B cell (primary cell): Measurements from ENCODE around the gene RETREG2.

Experiments used
- EZH2 ChIP-seq: IDR thresholded peaks from 2 replicates; pipeline ENCODE4 v1.6.1; 2012; ENCODE audit warnings: borderline replicate concordance, low read depth, mild to moderate bottlenecking, moderate library complexity, low read length; ENCODE audit not compliant: insufficient read depth, poor library complexity, severe bottlenecking
- TF ChIP-seq, protein P1 (sequence below): fragments of 200-600 bp; IDR thresholded peaks from one replicate; pipeline ENCODE4 v1.8.0; 2022; ENCODE audit warnings: antibody characterized with exemption, mild to moderate bottlenecking

DNA sequence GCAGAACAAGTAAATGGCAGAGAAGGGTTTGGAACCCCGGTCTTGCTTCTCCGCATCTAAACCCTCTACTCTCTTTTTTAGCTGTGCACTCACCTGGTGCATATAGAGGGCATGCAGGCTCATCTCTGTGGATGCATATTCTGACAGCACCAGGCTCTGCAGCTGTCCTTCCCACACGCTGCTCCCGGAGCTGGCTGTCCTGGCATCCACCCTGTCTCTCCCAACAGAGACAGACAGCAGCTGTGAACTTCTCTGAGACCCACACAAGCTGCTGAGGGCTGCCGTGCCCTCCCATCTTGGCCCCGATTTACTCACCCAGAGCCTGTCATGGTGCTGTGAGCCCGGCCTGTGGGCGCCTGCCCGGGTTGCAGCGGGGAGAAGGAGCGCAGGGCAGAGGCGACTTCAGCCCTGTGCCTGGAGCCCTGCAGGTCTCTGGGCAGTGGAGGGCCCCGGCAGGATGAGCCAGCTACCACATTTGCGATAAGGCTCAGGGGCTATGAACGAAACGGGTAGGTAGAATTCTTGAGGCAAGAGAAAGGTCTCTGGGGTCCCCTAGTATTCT, 44.0 kb downstream of the RETREG2 start:
- TF ChIP-seq, protein P1, sequence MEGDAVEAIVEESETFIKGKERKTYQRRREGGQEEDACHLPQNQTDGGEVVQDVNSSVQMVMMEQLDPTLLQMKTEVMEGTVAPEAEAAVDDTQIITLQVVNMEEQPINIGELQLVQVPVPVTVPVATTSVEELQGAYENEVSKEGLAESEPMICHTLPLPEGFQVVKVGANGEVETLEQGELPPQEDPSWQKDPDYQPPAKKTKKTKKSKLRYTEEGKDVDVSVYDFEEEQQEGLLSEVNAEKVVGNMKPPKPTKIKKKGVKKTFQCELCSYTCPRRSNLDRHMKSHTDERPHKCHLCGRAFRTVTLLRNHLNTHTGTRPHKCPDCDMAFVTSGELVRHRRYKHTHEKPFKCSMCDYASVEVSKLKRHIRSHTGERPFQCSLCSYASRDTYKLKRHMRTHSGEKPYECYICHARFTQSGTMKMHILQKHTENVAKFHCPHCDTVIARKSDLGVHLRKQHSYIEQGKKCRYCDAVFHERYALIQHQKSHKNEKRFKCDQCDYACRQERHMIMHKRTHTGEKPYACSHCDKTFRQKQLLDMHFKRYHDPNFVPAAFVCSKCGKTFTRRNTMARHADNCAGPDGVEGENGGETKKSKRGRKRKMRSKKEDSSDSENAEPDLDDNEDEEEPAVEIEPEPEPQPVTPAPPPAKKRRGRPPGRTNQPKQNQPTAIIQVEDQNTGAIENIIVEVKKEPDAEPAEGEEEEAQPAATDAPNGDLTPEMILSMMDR, result no peak
- no peak for TF ChIP-seq EZH2
